GM12865 (cell line): Measurements from ENCODE around the gene VSIG10.

Source experiments
- DNase-seq: peaks from one replicate; pipeline ENCODE4 v3.0.0; 2010; ENCODE audit warnings: low read depth
- H3K4me3 ChIP-seq: 2 replicates; pipeline ENCODE4 v1.5.1; 2011; ENCODE audit warnings: mild to moderate bottlenecking, low read depth, low read length, control low read depth
- CTCF ChIP-seq: IDR thresholded peaks from 2 replicates; pipeline ENCODE4 v1.5.1; 2011; ENCODE audit warnings: low read length, control low read depth, low read depth, inconsistent platforms; ENCODE audit not compliant: insufficient read depth; ENCODE audit errors: missing control alignments

VSIG10 gene

GRCh38 chr12:118053071-118053985 lies 50.5 kb downstream of the VSIG10 start:
- no peak for DNase-seq
- H3K4me3 ChIP-seq: no peak overlapping the region
- no peak for TF ChIP-seq CTCF

- no peak for TF ChIP-seq CTCF
- no peak overlapping the region for H3K4me3 ChIP-seq
- no peak for DNase-seq
Measured at GRCh38 chr12:118052324-118053070, 51.3 kb downstream of the VSIG10 start.

GRCh38 chr12:118050972-118051910 lies 52.6 kb downstream of the VSIG10 start:
- no peak overlapping the region for H3K4me3 ChIP-seq
- no peak for TF ChIP-seq CTCF
- no peak for DNase-seq

- H3K4me3 ChIP-seq: no peak overlapping the region
- TF ChIP-seq CTCF: no peak
- DNase-seq: no peak
Measured at GRCh38 chr12:118046430-118046829, 57.4 kb downstream of the VSIG10 start.

GRCh38 chr12:118044577-118044976 lies 59.2 kb downstream of the VSIG10 start:
- no peak for DNase-seq
- no peak overlapping the region for H3K4me3 ChIP-seq
- no peak for TF ChIP-seq CTCF

- no peak for DNase-seq
- no peak for TF ChIP-seq CTCF
- no peak overlapping the region for H3K4me3 ChIP-seq
Measured at GRCh38 chr12:118044075-118044474, 59.7 kb downstream of the VSIG10 start.
